Fibroblast of skin of left biceps (primary cell): ENCODE measurements around the gene TBX1.
"Not testable (repeated sequence)": the region's sequence is repeated elsewhere in the genome, so short reads cannot be mapped to it uniquely, and the experiment has no call there.

Experiments
- DNase-seq, 2 experiments: peaks; one replicate each; pipeline ENCODE4 v3.0.0-alpha.2; 2013; ENCODE audit warnings: low read depth in 2 of 2

Gene TBX1

GRCh38 chr22:19764299-19764593 is 3.7 kb downstream of the TBX1 start:
- no peak for DNase-seq

- DNase-seq = no peak
These were observed 4.3 kb downstream of the TBX1 start for GRCh38 chr22:19764636-19765476.

GRCh38 chr22:19765477-19766239 is 5.1 kb downstream of the TBX1 start:
- DNase-seq = no peak

- no peak for DNase-seq
These were observed 5.6 kb downstream of the TBX1 start for GRCh38 chr22:19766240-19766510.

GRCh38 chr22:19766511-19767426 is 6.2 kb downstream of the TBX1 start:
- no peak for DNase-seq

GRCh38 chr22:19767427-19768341 is 7.1 kb downstream of the TBX1 start:
- DNase-seq = no peak

- DNase-seq = no peak
These were observed 8.8 kb downstream of the TBX1 start for GRCh38 chr22:19769393-19769715.

GRCh38 chr22:19770349-19771220 is 10.0 kb downstream of the TBX1 start:
- no peak for DNase-seq

- DNase-seq = no peak
These were observed 11.8 kb downstream of the TBX1 start for GRCh38 chr22:19772422-19772672.

- DNase-seq = no peak
These were observed 12.3 kb downstream of the TBX1 start for GRCh38 chr22:19772673-19773469.

GRCh38 chr22:19773470-19774040 is 13.0 kb downstream of the TBX1 start:
- DNase-seq = no peak

GRCh38 chr22:19774628-19775027 is 14.1 kb downstream of the TBX1 start:
- DNase-seq = no peak

- no peak for DNase-seq
These were observed 15.1 kb downstream of the TBX1 start for GRCh38 chr22:19775496-19776325.

- DNase-seq = no peak
These were observed 16.0 kb downstream of the TBX1 start for GRCh38 chr22:19776433-19777031.

- DNase-seq = not testable (repeated sequence)
These were observed 16.6 kb downstream of the TBX1 start for GRCh38 chr22:19777192-19777591.

- DNase-seq = no peak
These were observed 18.4 kb downstream of the TBX1 start for GRCh38 chr22:19779011-19779421.

- no peak for DNase-seq
These were observed 19.2 kb downstream of the TBX1 start for GRCh38 chr22:19779685-19780268.

- DNase-seq = no peak
These were observed 22.0 kb downstream of the TBX1 start for GRCh38 chr22:19782533-19782932.
